ENCODE measurements around the gene FOXK1.
A peak's percentile ranks its signal among the peaks of the same experiment; 100 is the strongest.
"Not testable (repeated sequence)": the region's sequence is repeated elsewhere in the genome, so short reads cannot be mapped to it uniquely, and the experiment has no call there.

FOXK1 gene

DNA sequence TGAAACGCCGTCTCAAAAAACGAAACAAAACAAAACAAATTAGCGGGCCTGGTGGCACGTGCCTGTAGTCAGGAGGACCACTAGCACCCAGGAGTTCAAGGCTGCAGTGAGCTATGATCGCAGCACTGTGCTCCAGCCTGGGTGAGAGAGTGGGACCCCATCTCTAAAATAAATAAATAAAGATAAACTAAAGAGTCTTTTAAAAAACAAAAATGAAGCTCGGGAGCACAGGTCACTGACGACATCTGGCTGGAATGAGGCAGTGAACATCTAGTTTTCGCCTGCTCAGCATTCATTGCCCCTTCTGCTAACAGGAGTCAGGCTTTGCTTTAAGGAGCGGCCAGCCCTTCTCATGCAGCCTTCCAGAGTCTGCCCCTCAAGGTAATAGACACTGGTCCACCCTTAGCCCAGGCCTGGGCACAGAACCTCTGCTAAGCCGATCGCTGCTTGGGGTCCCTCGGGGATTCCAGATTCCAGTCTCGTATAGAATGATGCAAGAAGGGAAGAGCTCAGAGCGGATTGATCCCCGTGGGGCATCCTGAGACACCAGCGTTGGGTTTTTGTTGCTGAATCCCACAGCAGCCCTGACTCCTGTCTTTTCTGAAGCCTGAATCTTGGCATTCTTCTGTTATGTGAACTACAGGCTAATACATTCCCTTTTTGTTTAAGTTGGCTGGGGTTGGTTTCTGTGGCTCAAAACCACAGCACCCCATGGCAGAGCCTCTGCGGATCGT is 14.2 kb upstream of the FOXK1 start:
- no peak for DNase-seq

DNA sequence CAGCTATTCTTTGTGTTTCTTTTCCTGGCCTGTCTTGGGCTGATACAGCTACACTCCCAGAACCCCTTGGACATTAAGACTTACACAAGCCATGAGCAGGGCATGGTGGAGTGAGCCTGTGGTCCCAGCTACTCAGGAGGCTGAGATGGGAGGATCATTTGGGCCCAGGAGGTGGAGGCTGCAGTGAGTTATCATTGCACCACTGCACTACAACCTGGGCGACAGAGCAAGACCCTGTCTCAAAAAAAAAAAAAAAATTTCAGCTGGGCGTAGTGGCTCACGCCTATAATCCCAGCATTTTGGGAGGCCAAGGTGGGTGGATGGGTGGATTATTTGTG is 13.6 kb upstream of the FOXK1 start:
- no peak for DNase-seq

DNA sequence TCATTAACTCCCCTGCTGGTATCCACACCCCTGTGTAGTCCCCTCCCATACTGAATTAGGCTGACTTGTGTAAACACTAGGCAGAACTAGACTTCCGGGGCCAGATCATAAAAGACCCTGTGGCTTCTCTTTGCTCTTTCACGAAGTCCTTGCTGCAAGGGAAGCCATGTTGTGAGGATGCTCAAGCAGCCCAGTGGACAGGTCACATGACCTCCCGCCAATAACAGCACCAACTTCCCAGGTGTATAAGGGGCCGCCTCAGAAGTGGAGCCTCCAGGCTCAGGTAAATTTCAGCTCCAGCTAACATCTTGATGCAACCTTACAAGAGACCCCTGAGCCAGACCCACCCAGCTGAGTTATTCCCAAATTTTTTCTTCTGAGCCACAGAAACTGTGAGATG is 11.3 kb upstream of the FOXK1 start:
- DNase-seq = no peak

DNA sequence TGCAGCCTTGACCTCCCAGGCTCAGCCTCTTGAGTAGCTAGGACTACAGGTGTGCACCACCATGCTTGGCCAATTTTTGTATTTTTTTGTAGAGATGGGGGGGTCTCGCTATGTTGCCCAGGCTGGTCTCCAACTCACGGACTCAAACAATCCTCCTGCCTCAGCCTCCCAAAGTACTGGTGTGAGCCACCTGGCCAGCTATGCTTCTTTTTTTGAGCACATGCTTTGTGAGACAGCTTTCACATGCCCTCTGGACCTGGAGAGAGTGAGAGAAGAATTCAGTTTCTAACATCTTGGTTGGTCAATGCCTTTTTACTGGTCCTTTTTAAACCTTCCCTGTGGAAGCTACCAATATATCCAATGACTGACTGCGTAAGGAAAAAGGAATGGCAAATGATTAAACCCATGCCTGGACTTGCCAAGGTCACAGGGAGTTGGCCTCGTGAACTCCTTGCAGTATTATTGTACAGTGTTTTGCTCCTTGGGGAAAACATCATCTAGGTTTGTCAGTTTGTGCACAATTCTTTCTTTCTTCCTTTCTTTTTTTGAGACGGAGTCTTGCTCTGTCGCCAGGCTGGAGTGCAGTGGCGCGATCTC is 6.2 kb upstream of the FOXK1 start:
- DNase-seq = no peak

DNA sequence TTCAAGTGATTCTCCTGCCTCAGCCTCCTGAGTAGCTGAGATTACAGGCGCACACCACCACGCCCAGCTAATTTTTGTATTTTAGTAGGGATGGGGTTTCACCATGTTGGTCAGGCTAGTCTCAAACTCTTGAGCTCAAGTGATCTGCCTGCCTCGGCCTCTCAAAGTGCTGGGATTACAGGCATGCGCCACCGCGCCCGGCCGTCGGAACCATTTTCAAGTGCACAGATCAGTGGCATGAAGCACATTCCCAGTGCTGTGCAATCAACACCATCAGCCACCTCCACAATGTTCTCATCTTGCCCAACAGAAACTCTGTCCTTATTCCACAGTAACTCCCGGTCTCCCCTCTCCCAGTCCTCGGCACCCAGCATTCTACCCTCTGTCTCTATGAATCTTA is 4.6 kb upstream of the FOXK1 start:
- not testable (repeated sequence) for DNase-seq

DNA sequence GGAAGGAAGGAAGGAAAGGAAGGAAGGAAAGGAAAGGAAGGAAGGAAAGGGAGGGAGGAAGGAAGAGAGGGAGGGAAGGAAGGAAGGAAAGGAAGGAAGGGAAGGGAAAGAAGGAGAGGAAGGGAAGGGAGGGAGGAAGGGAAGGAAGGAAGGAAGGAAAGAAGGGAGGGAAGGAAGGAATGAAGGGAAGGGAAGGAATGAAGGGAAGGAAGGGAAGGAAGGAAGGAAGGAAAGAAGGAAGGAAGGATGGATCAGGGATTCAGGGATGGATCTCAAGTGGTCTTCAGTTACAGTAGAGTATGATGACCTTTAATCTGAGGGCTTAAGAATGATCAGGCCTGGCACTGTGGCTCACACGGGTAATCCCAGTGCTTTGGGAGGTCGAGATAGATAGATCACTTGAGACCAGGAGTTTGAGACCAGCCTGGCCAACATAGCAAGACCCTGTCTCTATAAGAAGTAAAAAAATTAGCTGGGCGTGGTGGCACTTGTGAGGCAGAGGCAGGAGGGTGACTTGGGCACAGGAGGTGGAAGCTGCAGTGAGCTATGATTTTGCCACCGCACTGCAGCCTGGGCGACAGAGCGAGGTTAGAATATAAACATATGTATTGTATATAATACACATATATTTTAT is 760 bp upstream of the FOXK1 start:
- peak; percentile 19 to 36 for DNase-seq

DNA sequence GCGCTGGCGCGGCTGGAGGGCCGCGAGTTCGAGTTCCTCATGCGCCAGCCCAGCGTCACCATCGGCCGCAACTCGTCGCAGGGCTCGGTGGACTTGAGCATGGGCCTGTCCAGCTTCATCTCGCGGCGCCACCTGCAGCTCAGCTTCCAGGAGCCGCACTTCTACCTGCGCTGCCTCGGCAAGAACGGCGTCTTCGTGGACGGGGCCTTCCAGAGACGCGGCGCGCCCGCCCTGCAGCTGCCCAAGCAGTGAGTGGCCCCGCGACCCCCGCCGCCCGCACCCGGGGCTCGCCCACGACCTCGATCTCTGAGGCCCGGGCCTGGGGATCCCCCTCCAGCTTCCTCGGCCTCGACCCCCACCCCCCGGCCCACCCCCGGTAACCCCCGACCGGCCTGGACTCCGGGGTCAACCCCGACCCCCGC is 537 bp downstream of the FOXK1 start:
- DNase-seq = peak; percentile 41 to 43

DNA sequence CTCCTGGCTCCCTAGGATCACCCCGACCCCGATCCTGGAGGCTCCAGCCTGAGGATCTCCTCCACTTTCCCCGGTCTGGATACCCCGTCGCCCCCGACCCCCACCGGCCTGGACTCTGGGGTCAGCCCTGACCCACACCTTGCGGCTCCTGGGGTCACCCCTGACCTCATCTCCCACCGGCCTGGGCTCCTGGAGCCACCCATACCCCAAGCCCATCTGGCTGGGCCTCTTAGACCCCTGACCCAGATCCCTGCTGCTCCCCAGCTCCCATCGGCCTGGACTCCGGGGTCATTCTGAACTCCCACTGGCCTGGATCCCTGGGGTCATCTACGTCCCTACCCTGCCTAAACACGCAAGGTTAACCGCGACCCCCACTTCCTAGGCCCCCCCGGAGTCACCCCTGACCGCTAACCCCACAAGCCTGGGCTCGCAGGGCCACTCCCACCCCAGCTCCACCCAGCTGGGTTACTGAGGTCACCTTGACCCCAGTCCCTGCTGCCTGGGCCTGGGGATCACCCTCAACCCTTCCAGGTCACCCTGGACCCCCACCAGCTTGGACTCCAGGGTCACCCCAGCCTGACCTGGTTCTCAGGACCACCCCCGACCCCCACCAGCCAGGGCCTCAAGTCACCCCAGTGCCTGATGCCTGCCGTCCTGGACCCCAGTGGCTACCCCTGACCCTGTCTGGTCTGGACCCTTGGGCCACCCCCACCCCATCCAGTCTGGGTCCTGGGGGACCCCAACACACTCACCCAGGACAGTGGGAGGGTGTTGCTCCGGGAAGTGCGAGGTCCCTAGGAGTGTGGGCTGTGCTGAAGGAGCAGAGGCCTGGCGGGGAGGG is 1.2 kb downstream of the FOXK1 start:
- peak; percentile 10 to 26 for DNase-seq

DNA sequence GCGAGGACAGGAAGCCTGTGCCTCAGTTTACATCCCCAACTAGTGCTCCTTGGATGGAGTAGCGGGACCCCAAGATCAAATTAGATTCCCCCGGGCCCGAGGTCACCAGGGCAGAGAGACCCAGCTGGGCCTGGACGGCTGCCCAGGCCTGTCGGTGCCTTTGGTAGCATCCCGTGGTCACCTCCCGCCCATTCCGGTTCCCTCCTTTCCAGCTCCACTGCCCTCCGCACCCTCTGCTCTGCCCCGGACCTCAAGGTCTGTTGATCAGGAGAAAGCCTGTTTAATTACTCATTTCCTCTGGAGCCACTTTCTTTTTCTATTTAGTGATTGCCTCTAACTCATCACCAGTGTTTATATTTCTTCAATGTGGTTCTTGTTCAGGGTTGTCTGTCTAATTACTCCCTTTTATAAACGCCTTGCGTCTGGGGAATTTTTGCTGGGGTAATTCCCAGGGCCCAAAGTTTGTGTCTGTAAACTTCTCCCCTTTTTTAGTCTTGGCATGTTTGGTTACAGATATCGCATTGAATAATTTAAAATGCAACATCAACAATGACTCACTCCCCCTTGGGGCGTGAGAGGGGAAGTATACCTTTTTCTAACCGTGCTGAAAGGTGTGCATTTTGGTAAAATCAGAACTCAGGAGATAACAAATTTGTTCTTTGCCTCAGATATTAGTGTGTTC is 1.9 kb downstream of the FOXK1 start:
- peak; percentile 37 to 53 for DNase-seq

DNA sequence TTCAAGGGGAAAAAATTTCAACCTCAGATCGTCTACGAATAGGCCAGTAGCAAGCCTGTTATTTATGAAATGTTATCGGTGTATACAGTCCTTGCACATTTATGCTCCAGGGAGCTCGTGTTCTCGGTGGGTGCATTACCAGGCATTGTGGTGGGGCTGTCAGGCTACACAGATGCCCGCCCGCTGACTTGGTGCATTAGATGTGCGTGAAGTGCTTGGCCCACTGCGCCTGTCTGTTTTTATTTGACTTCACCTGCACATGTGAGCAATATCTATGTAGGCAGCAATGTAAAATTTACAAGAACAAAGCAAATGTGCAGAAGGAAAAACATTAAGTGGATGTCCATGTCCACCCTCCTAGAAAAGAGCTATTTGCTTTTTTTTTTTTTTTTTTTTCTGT is 2.8 kb downstream of the FOXK1 start:
- no peak for DNase-seq

DNA sequence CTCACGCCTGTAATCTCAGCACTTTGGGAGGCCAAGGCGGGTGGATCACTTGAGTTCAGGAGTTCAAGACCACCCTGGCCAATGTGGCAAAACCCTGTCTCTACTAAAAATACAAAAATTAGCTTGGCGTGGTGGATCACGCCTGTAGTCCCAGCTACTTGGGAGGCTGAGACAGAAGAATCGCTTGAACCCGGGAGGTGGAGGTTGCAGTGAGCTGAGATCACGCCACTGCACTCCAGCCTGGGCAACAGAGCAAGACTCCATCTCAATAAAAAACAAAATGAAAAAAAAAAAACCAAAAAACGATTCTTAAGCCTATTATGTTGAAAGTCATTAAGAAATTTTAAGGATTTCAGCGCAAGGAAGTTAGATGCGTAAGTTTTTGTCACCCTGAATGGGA is 3.6 kb downstream of the FOXK1 start:
- not testable (repeated sequence) for DNase-seq

DNA sequence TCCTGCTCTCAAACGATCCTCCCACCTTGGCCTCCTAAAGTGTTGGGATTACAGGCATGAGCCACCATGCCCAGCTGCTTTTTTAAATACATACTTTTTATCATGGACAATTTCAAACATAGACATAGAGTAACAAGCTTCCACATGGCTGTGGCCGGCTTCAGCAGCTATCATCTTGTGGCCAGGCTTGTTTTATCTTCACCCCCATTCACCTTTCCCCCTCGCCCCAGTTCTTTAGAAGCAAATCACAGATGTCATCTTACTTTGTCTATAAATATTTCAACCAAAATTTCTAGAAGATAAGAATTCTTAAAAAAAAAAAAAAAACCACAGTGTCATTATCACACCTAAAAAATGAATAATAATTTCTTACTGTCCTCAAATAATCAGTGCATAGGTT is 5.9 kb downstream of the FOXK1 start:
- no peak for DNase-seq

DNA sequence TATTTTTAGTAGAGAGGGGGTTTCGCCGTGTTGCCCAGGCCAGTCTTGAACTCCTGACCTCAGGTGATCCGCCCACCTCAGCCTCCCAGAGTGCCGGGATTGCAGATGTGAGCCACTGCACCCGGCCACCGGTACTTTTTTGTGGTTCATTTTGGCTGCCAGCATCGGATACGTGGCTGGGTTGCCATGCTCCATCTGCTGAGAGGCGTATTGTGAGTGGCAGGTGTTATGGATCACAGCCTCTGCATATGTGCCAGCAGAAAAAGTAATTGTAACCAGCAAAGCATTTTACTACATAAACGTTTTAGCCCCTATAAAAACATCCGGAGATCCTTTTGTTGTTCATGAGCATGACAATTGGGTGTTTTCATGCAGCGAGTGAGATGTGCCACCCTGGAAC is 7.1 kb downstream of the FOXK1 start:
- no peak for DNase-seq

DNA sequence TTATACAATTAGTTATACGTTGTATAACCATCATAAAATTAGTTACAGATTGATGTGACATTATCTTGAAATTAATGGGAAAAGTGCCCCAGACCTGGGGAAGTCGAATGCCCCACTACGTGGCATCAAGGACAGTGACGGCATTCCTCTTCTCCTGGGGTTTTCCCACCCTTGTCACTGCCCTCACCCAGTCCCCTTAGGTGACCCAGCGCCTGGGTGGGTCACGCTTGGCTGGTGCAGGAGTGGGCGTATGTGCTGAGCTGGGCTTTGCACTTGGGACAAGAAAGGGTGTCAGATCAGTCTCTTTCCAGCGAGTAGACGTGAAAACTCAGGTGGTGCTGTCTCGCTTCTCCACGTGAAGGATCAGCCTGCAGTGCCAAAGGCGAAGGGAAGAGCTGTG is 7.6 kb downstream of the FOXK1 start:
- DNase-seq = no peak

DNA sequence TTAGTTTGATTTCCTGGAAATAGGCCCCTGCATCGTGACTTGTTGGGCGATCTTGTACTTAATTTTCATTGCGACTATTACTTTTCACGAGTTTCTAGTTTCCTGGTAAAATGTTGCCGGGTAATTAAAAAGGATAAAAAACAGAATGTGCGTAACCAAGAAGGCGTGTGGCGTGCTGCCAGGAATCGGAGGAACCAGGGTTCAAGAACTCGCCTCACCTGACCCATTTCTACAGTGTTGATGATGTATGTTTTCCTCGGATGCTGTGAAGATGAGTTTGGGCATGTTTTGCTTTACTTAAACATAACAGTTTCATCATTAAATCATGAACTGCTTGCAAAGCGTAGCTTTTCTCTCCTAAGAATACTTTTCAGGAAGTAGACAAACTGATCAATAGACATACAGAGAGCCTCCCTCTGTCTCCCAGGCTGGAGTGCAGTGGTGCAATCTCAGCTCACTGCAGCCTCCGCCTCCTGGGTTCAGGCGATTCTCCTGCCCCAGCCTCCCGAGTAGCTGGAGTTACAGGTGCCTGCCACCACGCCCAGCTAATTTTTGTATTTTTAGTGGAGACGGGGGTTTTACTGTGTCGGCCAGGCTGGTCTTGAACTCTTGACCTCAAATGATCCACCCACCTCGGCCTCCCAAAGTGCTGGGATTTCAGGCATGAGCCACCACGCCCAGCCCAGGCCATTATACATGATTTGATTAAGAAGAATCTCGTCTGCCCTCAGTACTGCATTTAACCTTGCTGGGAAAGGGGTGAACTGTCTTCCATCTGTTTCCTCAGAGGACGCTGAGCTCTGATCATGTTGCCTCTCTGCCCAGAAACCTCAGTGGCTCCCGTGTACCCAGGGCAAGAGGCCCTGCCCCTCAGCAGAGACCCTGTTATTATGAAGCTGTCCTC is 9.1 kb downstream of the FOXK1 start:
- DNase-seq = no peak

DNA sequence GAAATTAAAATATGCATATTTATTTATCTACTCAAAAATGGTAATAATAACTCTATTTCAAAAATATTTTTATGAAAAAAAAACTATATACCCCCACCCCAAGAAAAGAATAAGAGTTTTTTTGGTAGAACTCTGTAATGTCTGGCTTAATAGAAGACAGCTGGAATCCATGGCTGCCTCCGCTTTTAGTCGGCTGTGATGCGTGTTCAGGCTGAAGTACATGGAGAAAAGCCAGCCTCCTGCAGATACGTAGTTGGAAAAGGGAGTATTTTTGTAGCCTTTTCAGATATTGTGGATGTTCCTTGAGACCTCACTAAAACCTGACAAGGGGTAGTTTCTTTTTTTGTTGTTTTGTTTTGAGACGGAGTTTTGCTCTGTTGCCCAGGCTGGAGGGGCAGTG is 10.0 kb downstream of the FOXK1 start:
- DNase-seq = no peak

DNA sequence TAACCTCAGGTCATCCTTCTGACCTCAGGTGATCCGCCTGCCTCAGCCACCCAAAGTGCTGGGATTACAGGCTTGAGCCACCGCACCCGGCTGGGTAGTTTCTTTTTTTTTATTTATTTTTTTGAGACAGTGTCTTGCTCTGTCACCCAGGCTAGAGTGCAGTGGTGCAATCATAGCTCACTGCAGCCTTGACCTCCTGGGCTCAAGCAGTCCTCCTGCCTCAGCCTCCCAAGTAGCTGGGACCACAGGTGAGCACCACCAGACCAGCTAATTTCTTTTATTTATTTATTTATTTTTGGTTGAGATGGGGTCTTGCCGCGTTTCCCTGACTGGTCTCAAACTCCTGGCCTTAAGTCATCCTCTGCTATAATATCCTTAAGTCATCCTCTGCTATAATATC is 10.5 kb downstream of the FOXK1 start:
- not testable (repeated sequence) for DNase-seq

DNA sequence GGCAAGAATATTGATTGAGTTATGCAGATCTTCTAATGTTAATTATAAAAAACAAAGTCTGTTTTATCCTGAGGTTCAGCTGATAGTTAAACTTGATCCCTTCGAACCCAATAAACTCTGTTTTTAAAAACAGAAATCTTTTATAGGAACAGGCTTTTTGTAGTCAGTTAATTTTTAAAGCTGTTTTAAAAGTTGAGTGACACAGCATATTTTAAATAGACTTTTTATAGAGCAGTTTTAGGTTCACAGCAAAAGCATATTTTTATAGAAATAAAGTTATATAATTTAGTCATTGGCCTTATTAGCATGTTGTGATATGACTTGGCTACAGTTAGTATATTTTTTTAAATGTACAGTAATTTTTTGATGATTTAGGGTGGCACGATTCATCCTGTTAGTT is 11.1 kb downstream of the FOXK1 start:
- no peak for DNase-seq

DNA sequence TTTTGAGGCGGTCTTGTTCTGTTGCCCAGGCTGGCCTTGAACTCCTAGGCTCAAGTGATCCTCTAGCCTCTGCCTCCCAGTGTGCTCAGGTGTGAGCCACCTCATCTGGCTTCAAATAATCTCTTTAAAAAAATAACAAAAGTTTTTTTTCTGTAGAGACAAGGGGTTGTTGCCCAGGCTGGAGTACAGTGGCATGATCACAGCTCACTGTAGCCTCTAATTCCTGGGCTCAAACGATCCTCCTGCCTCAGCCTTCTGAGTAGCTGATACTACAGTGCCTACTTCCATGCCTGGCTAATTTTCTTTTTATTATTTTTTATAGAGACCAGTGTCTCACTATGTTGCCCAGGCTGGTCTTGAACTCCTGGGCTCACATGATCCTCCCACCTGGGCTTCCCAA is 11.7 kb downstream of the FOXK1 start:
- DNase-seq = no peak

DNA sequence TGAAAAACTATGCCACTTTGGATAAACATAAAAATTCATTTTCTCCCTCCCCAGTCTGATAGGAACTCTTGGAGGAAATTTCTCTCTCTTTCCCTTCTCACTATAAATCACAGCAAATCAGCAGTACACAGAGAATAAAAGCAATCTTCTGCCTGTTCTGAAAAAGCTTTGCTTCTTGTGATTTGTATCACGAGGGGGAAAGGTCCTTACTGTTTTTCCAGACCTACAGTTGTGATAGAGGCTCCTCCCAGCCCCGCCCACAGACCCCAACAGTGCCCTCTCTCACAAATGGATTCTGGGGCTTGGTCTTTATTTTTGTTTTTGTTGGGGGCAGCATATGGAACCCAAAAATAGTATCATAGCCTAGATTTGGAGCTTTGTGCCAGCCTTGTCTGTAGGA is 12.2 kb downstream of the FOXK1 start:
- DNase-seq = no peak

DNA sequence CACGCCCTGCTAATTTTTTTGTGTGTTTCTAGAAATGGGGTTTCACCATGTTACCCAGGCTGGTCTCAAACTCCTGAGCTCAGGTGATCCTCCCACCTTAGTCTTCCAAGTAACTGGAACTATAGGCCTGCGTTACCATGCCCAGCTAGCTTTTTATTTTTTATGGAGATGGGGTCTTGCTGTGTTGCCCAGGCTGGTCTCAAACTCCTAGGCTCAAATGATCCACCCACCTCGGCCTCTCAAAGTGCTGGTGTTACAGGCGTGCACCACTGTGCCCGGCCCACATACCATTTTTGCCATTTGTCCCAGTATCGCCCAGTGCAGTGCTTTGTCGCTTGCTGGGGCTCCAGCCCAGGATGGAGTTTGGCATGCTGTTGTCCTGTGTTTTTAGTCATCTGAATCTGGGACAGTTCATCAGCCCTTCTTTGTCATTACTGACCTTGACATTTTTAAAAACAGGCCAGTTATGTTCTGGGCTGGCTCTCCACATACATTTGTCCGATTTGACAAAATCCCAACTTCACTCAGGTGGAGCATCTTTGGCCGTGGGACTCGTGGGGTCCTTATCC is 16.7 kb downstream of the FOXK1 start:
- DNase-seq = no peak

DNA sequence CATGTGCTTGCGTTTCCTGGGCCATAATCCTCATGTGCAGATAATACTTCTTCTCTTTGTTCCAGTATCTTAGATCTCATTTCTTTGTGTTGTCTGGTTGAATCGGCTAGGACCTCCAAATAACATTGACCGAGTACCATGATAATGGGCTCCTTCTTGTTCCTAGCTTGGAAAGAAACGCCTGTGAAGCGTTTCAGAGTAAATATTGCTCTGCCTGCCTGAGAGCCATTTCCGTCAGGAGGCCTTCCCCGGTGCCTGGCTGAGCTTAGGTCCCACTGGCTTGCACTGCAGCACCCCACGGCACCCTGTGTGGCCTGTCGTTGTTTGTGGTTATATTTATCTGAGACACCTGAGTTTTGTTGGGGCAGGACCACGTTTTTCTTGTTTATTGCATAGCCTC is 17.7 kb downstream of the FOXK1 start:
- DNase-seq = no peak

All from activated CD4-positive, alpha-beta T cell treated with anti-CD3 and anti-CD28 coated beads, Interleukin-2, amount 50 U/mL, for 48 hours (primary cell).